ENCODE results near the gene PICK1.
"Not testable (repeated sequence)": the region's sequence is repeated elsewhere in the genome, so short reads cannot be mapped to it uniquely, and the experiment has no call there.

PICK1 gene

DNA sequence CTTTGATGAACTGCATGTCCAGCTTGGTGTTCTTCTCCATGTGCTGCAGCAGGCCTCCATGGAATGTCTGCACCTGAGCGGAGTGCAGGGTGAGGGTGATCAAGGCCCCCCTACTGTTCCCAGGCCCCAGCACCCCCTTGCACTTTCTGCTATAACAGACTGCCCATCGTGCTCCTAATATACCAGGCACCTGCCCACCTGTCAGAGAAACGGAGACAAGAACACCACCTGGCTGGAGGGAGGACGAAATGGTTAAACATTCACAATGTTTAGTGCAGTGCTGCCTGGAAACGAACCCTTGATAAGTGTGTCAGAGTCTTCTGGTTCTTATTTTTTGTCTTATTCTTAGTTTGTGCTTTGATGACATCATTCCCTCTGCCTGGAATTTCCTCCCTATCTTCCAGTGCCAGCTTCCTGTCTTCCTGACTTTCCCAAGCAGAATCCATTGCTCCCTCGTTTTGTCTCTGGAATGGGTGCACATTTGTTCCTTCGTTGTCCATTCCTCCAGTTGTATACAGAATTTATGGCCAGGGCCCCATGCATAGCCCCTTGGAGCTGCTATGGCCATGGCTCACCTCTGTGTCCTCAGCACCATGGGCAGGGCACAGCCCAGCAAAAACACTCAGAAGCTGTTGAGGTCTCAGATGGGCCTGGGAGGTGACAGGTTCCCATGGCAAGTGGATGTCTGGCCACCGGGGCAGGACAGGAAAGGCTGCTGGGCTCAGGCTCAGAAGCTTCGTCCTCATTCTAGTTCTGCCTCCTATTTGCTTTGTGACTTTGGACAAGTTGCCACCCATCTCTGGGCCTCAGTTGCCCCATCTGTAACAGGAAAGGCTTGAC is 41.4 kb downstream of the PICK1 start:
- no peak for DNase-seq

DNA sequence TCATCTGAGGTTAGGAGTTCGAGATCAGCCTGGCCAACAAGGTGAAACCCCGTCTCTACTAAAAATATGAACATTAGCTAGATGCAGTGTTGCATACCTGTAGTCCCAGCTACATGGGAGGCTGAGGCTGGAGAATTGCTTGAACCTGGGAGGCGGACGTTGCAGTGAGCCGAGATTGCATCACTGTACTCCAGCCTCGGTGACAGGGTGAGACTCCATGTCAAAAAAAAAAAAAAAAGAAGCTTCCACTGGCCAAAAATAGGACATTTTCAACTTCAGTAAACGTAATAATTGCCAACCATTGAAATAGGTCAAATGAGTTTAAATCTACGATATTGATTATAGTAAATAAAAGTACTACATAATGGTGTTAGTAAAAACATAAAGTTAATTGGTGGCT is 46.4 kb downstream of the PICK1 start:
- DNase-seq, result no peak

DNA sequence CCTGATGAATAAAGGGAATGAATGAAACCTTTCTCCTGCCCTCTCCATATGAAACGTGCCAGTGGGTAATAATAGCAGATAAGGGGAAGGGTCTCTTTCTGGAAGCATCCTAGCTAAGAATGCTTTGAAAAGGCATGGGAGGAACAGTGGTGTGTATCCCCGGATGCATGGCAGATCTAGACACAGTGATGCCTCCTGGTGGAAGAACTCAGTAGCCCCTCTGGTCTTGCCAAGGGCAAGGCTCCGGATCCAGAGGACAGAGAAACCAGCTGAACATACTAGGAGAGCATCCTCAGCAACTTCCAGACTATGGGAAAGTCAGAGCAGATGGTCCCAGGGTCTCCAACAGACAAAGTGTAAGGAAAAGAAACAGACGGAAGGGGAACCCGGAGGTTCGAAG is 46.9 kb downstream of the PICK1 start:
- DNase-seq, result peak; percentile 32

DNA sequence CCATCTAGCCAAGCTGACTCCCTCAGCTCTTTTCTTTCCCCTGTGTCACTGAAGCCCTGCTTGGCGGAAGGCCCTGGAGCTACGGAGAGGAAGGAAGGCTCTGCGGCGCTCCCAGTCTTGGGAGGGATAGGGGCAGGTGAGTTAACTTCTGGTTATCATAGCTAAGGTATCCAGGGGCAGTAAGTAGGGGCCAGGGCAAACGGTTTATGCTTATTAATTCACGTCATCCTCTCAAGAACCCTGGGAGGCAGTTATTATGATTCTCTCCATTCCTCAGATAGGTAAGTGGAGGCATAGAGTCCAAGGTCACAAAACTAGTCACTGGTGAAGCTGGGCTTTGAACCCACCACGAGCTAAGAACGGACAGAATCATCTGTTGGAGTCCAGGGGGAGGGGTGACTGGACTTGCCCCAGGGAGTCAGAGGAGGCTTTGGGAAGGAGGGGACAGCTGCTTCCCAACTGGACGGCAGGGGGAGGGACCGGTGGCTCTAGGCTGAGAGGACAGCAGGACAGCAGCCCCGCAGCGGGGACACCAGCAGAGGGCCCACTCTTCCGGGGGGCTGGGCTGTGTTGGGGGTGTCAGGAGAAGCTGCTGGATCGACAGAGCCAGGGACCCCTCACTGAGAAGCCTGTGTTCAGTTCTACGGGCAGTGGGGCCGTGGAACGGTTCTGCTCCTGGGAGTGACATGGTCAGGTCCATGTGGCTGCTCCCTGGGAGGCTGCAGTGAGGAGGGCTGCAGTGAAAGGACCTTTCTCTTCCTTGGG is 49.8 kb downstream of the PICK1 start:
- DNase-seq, result no peak

DNA sequence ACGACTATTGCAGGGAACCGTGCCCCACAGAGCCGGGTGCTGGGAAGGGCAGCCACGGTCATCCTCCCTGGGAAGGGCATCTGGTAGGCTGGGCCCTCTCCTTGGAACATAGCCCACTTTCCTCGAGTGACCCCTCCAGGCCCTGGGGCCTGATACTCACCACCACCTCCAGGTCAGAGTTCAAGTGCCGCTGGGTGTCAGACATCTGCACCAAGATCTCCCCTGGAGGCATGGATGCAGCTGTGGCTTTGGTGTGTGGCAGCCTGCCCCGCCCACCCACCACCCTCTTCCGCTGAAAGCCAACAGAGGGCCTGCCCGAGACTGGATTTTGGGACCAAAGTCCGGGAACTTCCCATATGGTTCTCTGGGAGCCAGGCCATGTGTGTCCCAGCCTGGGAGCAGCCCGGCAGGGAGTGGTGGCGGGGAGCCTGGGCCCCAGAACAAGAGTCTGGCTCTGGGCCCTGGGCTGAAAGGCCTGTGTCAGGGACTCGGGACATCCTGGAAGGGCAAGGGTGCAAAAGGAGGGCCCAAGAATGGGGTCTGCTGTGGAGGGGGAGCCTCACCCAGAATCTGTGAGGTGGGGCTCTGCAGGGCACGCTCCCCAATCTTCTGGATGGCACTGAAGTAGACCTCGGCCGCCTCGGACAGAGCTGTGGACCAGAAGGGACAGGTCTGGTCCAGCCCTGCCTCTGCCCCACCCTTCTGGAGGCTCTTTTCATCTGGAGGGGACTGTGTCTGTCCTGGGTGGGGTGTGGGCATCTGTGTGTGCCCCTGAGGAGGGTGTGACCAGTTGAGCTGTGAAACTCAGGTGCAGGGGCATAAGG is 50.7 kb downstream of the PICK1 start:
- DNase-seq, result no peak

DNA sequence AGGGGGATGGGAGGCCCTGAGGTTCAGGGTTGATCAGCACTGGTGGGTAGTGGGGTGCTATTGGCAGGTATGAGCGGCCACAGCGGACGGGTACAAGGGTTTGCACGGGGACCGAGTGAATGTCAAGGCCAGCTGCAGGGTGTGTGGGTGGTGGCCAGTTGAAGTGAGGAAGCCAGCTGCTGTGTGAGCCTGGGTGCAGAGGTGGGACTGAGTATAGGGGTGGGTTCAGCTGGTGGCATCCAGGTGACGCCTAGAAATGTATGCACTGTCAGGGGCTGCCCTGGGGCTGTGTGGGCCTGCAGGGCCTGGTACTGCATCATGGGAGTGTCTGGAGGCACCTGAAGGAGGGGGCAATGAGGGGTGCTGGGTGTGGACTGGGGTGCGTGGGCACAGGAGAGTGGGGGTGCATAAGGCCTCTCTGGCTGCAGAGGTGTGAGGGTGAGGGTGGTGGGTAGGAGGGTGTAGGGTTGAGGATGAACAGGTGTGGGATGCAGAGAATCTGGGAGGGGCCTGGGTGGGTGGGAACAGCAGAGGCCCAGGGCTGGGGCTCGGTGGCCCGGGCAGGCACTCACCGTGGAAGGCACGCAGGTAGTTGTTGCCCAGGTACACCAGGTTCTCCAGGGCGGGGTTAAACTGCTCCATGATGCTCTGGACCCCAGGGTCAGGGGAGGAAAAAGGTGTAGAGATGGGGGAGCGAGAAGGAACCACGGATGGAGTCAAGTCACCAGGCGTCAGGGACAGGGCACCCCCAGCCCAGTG is 51.5 kb downstream of the PICK1 start:
- no peak for DNase-seq

DNA sequence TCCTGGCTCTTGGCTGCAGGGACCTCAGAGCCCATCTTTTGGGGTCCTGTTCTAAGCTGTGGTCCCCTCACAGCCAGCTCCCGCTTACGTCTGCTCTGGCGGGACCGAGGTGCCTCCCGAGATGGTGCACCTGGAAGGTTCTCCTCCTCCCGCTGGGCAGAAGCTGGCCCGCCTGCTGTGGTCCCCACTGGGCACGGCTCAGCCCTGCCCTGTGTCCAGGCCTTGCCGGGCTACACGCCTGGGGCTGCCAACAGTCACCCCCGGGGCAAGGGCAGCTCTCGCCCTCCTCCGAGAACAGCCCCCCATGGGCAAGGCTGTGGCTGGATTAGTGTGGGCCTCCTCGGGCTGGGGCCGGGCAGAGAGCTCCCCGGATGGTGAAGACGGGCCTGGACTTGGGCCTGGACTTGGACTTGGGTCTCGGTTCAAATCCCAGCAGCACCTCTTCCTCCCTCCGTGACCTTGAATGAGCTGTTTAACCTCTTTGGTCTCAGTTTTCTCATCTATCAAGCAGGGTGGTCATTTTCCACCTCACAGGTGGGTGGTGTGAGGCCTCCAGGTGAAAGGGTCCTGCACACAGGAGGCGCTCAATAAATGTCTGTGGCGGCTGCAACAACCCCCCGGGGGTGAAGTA is 52.3 kb downstream of the PICK1 start:
- DNase-seq, result no peak

DNA sequence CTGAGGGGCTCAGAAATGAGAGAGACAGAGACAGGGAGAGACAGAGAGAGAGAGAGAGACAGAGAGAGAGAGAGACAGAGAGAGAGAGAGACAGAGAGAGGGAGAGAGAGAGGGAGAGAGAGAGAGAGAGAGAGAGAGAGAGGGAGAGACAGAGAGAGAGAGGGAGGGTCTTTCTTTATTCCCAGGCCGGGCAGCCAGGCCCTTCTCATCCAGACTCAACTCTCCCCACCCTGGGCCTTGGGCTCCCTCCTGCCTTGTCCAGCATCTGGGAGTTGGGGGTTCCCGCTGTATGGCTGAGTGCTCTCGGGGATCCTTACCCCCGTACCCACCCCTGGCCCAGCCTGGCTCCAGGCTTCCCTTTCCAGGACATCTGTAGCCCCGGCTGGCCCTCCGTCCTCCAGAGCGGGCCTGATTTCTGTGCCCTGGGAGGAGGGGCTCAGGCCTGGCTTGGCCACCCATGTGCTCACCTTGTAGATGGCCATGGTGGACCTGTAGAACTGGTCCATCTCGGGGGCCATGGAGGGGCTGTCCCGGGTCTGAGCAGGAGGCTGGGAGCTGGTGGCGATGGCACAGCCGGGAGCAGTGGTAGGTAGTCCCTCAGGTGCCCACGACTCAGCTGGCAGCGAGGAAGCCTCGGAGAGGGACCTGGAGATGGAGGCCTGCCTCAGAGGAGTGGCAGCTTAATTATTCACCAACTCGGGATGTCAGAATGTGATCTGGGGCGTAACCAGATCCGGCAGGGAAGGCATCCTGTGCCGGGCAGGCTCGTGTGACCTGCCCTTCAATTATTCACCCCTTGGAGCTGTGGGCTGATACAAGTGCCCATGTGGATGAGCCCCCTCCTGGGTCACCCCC is 53.0 kb downstream of the PICK1 start, which contains the start of gene BAIAP2L2:
BAIAP2L2 (minus strand) TSS at position 677 of the 855 bp plus-strand sequence; CDS start at position 518, 159 bp downstream.
- no peak for DNase-seq

DNA sequence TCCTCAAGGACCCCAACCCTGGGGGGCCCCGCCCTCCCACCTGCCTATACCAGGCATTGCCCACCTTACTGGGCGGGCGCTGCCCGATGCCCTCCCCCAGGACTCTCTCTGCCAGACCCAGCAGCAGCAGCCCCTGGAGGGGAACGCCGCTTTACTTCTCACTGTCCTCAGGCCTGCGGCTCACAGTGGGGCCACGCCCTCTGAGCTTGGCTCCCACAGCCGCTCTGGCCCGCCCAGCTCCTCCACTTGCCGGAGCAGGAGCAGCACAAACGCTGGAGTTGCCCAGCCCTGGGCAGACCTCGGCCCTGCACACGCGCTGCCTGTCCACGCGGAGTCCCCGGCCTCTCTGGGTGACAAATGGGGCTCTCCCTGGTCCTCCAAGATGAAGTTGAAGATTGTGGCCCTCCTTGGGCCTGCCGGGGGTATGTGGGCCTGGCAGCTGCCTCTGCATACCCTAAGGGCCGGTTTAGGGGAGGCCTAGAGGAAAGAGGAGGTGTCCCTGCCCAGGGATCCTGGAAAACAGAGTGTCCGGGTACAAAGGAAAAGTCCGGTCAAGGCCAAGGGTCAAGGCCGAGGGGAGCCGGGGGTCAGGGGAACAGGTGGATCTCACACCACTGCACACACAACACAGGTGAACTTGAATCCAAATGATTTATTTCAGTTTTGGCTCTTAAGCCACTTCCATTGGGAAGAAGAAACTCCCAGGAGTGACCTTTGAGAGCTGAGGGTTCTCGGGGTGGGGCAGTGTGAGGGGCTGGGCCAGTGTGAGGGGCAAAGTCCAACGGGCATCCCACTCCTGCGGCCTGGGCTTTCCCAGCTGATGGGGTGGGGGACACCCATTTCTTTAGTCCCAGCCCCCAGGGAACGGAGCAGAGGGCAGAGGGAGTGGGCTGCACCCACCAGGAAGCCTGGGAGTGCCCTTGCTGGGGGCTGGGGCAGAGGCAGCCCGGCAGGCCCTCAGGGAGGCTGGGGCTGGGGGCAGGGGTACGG is 54.0 kb downstream of the PICK1 start:
- no peak for DNase-seq

DNA sequence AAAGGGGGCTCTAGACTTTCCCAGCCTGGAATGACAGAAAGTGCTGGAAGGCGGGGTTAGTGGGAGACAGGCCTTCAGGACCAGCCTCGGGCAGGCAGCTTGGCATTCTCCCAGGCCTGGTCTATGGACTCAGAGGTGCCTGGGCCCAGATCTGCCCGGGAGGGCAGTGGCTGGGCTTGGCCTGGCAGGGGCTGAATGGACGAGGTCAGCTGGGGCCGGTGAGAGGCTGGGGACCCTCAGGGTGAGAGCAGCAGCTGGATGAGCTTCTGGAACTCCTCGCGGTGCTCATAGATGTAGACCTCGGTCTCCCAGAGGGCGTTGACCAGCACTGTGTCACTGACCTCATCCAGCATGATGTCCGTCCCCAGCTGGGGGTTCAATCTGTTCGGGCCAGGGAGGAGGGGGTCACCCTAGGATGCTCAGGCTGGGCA is 54.7 kb downstream of the PICK1 start:
- DNase-seq, result no peak

DNA sequence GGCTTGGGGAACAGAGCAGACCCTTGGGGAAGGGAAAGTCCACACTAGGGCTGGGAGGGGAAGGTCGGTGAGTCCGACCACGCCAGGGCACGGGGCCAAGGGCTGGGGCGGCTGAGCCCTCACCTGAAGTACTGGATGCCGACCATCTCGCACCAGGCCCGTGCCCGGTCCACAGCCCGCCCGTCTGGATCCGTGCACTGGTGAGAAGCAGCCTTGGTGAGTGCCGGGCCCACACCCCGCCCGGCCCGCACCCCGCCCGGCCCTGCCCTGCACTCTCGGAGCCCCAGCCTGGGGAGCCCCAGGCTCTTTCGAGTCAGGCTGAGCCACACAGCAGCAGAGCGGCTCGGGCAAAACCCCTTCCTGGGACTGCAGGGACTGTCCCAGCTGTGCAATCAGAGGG is 55.2 kb downstream of the PICK1 start:
- DNase-seq, result no peak

DNA sequence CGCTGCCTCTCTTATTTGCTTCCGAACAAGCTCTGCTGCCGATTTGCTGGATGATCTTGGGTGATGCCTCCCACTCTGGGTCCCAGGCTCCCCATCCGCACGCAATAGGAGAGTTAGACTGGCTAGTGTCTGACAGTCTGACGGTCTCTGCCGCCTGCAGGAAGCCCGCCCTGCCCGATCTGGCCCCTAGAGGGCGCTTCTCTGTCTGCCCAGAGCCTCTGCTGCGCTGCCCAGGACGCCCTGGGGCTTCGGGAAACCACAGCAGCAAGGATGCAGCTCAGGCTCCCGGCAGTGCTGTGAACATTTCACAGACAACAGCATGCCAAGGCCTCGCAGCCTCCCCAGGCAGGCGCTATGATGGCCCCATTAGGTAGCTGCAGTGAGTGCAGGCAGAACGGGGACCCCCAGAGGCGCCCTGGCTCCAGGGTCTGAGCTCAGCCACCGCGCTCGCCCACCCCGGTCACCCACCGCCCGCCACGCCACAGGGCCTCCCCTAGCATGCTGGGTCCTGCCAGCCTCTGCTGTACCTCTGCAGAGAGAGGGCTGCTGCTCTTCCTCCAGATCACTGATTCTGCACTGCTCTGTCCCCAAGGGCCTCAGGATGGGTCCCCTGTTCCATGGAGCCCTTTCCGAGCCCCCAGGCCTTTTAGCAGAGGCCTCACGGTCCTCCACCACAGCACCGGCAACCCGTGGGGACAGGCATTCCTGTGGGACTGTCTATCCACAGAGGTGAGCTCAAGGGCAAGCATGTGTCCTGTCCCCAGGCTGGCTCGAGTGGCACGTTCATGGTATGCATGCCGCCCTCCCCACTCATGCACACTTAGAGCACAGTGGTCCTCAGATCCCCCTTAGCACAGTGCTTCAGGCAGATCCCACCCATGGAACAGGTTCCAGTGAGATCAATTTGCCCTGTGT is 57.5 kb downstream of the PICK1 start:
- peak; percentile 87 for DNase-seq

DNA sequence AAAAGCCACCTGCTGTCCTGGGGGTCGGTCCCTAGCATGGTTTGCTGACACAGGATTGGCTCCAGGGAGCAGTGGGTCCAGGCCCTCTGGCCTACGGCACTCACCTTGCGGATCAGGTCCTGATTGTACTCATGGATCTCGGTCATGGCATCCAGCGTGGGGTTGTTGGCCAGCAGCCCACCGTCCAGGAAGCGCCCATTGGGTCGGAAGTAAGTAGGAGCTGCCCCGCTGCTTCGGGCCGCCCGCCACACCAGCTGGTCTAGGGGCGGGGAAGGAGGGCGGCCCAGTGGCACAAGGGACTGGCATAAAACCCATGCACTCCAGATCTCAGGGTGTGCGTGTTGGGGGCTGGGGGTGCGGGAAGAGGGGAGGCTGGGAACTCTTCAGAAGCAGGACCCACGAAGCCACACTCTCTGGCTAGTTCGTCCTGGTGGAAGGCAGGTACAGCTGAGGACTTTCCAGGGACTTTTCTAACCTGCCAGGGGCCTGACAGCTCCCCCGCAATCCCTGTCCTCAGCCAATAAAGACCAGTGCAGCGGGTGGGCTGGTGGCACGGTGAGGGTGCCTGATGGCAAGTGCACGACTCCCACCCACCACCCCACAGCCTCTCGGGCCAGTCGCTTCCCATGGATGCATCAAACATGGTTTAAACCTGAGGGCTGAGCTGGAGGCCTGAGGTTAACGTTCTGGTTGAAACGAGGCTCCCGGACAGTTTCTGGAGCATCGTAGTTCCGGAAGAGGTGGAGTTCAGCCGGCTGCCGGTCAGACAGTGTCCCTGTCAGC is 58.4 kb downstream of the PICK1 start:
- DNase-seq, result no peak

DNA sequence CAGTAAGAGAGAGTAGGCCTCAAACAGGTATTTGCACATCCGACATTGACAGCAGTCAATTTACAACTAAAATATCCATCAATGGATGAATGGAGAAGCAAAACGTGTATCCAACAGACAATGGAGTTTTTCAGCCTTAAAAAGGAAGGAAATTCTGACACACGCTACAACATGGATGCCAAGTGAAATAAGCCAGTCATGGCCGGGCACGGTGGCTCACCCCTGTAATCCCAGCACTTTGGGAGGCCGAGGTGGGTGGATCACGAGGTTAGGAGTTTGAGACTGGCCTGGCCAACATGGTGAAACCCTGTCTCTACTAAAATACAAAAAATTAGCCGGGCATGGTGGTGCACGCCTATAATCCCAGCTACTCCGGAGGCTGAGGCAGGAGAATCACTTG is 60.4 kb downstream of the PICK1 start:
- not testable (repeated sequence) for DNase-seq

DNA sequence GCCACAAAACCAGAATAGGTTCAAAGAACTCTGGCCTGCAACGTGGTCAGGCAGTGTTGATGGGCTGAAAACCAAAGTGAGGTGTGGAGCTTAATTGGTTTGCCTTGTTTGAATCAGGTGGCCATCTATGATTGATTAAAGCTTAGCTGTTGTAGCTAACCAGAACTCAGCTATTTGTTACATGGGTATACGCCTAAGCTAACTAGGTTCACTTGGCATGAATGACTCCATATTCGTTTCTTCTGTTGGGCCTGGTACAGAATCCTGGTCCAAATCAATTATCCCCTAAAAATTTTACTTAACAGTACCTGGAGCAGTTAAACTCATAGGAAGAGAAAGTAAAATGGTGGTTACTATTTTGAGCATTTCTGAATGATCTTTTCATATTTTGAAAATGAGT is 61.0 kb downstream of the PICK1 start:
- no peak for DNase-seq

DNA sequence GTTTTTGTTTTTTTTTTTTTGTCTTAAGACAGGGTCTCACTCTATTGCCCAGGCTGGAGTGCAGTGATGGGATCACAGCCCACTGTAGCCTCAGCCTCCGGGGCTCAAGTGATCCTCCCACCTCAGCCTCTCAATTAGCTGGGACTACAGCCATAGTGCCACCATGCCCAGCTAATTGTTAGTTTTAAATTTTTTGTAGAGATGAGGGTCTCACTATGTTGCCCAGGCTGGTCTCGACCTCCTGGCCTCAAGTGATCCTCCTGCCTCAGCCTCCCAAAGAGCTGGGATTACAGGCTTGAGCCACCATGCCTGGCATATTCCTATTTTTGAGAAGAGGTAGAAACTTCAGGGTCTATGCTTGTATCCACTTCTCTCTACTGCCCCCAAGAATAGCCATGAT is 61.5 kb downstream of the PICK1 start:
- not testable (repeated sequence) for DNase-seq

DNA sequence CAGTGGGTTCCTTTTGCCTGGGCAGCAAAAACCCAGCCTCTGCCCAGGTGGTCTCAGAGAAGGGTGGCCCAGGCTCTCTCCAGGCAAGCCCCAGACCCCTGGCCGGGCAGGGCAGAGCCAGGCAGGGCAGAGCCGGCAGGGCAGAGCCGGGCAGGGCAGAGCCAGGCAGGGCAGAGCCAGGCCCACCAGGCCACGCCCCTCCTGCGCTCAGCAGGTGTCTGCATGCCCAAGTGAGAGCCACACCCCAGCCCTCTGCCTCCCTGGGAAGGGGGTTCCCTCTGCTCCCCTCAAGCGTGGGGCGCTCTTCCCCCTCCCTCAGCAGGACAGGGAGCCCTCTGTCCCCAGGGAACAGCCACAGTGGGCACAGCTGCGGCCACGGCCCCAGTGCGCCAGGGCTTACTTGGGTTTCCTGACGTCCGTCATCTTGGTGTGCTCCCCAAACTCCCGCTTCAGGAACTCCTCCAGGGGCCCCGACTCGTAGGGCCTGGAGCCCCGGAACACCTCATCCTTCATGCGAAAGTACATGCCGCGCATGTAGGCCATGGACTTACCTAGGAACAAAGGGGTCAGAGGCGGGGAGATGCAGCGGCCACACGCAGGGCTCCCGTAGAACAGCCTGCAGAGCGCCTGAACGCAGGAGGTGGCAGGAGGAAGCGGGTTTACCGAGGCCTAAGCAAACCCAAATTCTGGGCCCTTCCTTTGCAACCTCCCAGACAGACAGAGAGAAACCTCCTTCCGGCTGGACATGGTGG is 63.3 kb downstream of the PICK1 start:
- DNase-seq, result no peak

All from suppressor macrophage treated with lipopolysaccharide for 4 hours (primary cell).